Ascending aorta (tissue), 2 donors: Measurements from ENCODE around the gene TNFRSF25. TPM values are rescaled to one million over a fixed set of nuclear protein-coding genes. Genes with fewer than 3 reads are reported as not detected.
"Not testable (repeated sequence)": the region's sequence is repeated elsewhere in the genome, so short reads cannot be mapped to it uniquely, and the experiment has no call there.

ENCODE experiments used
- DNase-seq, 2 donors: peaks; one replicate each; pipeline ENCODE4 v3.0.0-alpha.2; 2019; ENCODE audit warnings: low spot score in 2 of 2
- H3K27ac ChIP-seq, 2 donors: fragments of 200-600 bp; sonication (generic); one replicate each; pipeline ENCODE4 v1.5.1; 2016 to 2017; ENCODE audit warnings: mild to moderate bottlenecking in 1 of 2
- H3K27me3 ChIP-seq: fragments of 200-600 bp; sonication (generic); one replicate; pipeline ENCODE4 v1.5.1; 2017
- H3K36me3 ChIP-seq, 2 donors: fragments of 200-600 bp; sonication (generic); one replicate each; pipeline ENCODE4 v1.5.1; 2016
- H3K4me1 ChIP-seq, 2 donors: fragments of 200-600 bp; sonication (generic); one replicate each; pipeline ENCODE4 v1.5.1; 2016 to 2017; ENCODE audit warnings: mild to moderate bottlenecking in 1 of 2
- H3K4me3 ChIP-seq, 2 donors: fragments of 200-600 bp; sonication (generic); one replicate each; pipeline ENCODE4 v1.5.1; 2016 to 2017; ENCODE audit warnings: mild to moderate bottlenecking in 1 of 2
- H3K9me3 ChIP-seq, 2 donors: fragments of 200-600 bp; sonication (generic); one replicate each; pipeline ENCODE4 v1.5.1; 2016
- intact Hi-C: fragments of 100-400 bp; cut with DNase I; formaldehyde crosslinking; loops from one replicate; pipeline ENCODE4 v1.15.1; 2023
- total RNA-seq: library from RNA; depleted of rRNA; stranded (reverse); fragments of >200 nt; gene quantifications from one replicate; pipeline ENCODE4 v1.1.0, GENCODE V29; 2016
- TF ChIP-seq, protein P1 (sequence below), 3 experiments: fragments of 200-600 bp in 2 of 3; fragments of 450-650 bp in 1 of 3; sonication (generic) in 2 of 3; IDR thresholded peaks; one replicate each; pipeline ENCODE4 v1.5.1; 2016 to 2019; ENCODE audit warnings: antibody characterized with exemption in 3 of 3, mild to moderate bottlenecking in 1 of 3, moderate library complexity in 1 of 3

The TNFRSF25 gene
- total RNA-seq, 1 donor from 2014 or later: 18.0 TPM

DNA sequence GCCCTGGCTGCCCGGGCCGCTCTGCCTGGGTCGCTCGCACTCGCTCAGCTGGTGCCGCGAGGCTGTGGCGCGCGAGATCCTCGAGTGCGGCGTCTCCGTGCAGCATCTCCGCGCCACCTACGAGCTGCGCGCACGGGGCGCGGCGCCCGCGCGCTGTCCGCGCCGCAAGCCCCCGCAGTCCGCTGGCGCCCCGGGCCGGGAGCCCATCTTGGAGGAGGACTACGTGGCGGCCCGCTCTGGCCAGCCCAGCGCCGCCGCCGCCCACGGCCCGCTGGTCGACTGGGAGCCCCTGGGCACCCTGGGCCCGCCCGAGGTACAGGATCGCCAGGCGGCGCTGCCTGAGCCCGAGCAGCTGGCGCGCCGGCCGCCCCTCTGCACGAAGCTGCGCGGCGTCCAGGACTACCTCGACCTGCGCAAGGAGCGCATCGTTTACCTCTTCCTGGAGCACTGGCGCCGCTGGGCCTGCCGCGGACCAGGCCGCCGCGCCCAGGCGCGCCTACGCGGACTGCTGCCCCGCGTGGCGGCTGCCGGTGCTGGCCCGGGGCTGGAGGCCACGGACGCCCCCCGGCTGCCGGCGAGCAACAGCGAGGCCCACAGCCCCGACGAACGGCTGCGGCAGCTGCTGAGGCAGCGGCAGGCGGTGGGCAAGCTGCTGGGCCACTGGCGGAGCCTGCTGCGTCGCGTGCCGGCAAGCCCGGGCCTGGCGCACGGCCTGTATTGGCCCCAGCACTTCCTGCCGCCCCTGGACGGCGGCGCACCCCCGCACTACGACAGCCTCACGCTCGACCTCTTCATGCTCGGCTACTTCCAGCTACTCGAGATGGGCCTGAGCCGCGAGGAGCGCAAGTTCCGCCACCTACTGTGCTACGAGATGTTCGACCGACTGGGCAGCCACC is 10.9 kb downstream of the TNFRSF25 start:
- TF ChIP-seq, protein P1, sequence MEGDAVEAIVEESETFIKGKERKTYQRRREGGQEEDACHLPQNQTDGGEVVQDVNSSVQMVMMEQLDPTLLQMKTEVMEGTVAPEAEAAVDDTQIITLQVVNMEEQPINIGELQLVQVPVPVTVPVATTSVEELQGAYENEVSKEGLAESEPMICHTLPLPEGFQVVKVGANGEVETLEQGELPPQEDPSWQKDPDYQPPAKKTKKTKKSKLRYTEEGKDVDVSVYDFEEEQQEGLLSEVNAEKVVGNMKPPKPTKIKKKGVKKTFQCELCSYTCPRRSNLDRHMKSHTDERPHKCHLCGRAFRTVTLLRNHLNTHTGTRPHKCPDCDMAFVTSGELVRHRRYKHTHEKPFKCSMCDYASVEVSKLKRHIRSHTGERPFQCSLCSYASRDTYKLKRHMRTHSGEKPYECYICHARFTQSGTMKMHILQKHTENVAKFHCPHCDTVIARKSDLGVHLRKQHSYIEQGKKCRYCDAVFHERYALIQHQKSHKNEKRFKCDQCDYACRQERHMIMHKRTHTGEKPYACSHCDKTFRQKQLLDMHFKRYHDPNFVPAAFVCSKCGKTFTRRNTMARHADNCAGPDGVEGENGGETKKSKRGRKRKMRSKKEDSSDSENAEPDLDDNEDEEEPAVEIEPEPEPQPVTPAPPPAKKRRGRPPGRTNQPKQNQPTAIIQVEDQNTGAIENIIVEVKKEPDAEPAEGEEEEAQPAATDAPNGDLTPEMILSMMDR (IDR thresholded peaks at IDR 0.05): no peak
- intact Hi-C loops: no loop called here
- Histone ChIP-seq H3K36me3 (no peaks in the 10 kb centered on the region), H3K9me3 (no peaks in the 10 kb centered on the region), H3K27ac (no peak overlapping the region), H3K4me1 (no peaks in the 10 kb centered on the region), H3K27me3 (peaks cover 13% of the 10 kb centered on the region), H3K4me3 (peak overlapping the region in 1 of 2 donors; percentile 17)
- DNase-seq: no peak

DNA sequence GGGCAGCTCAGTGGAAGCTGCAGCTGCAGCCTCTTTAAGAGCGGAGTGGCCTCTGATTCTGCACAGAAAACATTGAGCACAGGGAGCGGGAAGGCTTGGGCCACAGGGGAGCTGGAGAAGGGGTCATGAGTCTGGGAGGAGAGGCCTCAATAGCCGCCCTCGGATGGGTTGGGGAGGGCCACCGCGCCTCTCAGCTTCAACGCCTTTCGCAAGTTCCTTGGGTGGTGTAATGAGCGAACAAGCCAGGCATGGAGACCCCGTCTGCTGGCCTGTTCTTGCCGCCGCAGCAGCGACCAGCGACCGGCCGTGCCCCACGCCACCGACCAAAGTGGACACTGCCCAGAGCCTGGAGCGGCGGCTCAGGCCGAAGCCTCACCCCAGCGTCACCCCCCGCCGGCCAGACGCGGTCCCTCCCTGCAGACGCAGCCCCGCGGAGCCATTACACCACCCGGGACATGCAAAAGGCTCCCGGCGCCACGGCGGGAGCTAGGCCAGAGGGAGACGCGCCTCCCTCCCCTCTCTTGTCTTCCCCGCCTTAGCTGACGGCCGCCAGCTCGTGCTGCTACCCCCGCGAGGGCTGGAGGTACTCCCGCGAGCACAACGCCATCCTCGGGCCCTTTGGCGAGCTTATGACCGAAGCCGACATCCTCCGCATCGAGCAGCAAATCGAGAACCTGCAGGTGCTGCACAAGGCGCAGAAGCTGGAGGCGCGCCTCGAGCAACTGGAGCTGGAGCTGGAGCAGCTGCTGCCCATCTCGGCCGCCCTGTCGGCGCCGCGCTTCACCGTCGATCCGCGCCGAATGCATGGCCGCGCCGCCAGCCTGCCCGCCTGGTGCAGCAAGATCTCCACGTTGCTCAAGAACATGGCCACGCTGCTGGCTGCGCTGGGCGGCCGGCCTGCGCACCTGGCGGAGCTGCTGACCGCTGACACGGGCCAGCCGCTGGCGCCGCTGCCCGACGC is 11.8 kb downstream of the TNFRSF25 start:
- H3K9me3 ChIP-seq, H3K4me3 ChIP-seq, H3K4me1 ChIP-seq, H3K36me3 ChIP-seq, intact Hi-C loops, DNase-seq, H3K27ac ChIP-seq: not testable (repeated sequence)
- H3K27me3 ChIP-seq: peaks cover 14% of the 10 kb centered on the region

DNA sequence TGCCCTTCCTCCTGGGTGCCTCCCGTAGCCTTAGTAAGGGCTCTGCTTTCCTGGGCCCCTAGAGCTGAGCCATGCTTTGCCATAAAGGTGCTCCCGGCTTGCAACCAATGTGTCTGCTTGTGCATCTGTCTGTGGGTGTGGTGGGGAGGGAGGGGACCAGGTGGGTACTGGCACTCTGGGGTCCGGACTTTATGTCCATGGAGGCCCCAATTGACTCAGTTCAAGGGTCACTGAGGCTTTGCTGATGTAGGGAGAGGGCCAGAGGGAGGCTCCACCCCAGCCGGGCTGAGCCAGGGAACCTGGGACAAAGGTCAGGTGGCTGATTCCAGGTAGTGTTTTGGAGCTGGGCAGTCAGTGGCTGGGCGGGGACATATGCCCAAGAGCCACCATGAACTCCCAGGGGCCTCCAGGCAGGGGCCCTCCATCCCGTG is 15.0 kb downstream of the TNFRSF25 start:
- Histone ChIP-seq H3K27me3 (peaks cover 25% of the 10 kb centered on the region), H3K9me3 (no peaks in the 10 kb centered on the region), H3K36me3 (no peaks in the 10 kb centered on the region), H3K4me3 (no peak overlapping the region), H3K27ac (no peak overlapping the region), H3K4me1 (peaks cover 0 to 3% of the 10 kb centered on the region in 2 donors)
- TF ChIP-seq, protein P1 (IDR thresholded peaks at IDR 0.05): no peak
- no peak for DNase-seq
- intact Hi-C loops: no loop called here

DNA sequence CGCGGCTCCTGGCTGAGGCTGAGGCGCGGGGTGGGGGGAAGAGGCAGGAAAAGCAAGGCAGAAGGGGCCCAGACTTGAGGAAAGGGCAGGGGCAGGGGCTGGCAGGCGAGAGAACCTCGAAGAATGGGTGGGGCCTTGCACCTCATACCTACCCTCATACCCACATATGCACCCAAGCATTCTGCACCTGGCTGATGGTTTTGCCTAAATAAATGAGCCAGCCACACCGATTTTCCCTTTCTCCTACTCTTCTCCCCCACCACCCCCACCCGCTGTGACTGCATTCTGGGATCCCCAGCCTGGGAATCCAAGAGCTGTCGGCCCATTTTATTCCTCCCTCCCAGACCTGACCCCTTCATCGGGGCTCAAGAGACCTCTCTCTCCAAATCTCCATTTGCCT is 15.5 kb downstream of the TNFRSF25 start:
- H3K9me3 ChIP-seq, H3K4me1 ChIP-seq, DNase-seq, H3K4me3 ChIP-seq, H3K36me3 ChIP-seq, intact Hi-C loops, H3K27ac ChIP-seq: not testable (repeated sequence)
- peaks cover 25% of the 10 kb centered on the region for H3K27me3 ChIP-seq

DNA sequence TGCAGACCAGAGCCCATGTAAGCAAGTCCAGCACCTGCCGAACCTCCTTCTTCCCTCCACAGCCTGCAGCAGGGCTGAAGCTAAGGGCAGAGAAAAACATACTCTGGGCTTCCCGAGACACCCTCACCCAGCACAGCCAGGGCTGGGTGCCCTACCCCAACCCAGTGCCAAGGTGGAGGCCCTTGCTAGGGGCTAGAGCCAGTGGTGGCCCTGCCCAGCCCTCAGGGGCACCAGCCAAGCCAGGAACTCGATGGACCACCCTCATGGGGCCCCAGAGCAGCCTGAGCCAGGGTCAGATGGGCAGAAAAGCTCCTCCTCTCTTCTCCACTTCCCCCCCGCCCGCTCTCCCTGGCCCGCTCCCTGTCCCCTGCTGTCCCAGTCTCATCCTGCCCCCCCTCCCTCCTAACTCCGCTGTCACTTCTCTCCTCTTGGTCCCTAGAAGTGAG is 15.9 kb downstream of the TNFRSF25 start:
- peaks cover 0 to 3% of the 10 kb centered on the region in 2 donors for H3K4me1 ChIP-seq
- DNase-seq: no peak
- no peak overlapping the region for H3K27ac ChIP-seq
- no peak overlapping the region for H3K4me3 ChIP-seq
- H3K9me3 ChIP-seq: no peaks in the 10 kb centered on the region
- peaks cover 25% of the 10 kb centered on the region for H3K27me3 ChIP-seq
- TF ChIP-seq, protein P1 (IDR thresholded peaks at IDR 0.05): no peak
- intact Hi-C loops: no loop called here
- no peaks in the 10 kb centered on the region for H3K36me3 ChIP-seq

DNA sequence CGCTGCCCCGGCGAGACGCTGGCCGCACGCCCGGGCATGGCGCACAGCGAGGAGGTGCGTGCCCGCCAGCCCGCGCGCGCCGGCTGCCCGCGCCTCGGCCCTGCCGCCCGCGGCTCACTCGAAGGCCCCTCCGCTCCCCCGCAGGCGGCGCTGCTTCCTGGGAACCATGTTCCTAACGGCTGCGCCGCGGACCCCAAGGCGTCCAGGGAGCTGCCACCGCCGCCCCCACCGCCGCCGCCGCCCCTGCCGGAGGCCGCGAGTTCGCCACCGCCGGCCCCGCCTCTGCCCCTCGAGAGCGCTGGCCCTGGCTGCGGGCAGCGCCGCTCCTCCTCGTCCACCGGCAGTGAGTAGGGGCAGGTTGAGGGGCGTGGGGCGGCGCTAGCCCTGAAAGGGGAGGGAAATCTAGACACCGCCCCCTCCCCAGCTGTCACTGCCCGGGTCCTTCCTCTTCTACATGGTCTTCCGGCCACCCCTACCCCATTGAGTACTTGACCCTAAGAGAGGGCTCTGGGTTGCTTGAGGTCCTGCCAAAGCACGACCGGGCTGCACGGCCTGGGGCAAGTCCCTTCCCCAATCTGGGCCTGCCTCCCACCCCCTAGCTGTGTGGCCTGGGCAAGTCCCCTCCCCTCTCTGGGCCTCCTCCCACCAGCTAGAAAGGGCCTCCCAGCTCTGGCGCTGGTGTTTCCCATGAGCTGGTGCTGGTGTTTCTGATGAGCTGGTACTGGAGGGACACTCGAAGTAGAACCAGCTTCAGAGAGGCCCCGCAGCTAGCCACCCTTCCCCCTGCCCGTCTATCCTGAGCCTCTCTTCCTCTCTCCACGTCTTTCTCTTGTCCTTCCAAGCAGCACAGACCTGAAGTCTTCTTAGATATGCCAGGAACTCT is 17.0 kb downstream of the TNFRSF25 start:
- Histone ChIP-seq H3K27ac (no peak overlapping the region), H3K36me3 (no peaks in the 10 kb centered on the region), H3K4me1 (peaks cover 0 to 3% of the 10 kb centered on the region in 2 donors), H3K9me3 (no peaks in the 10 kb centered on the region), H3K27me3 (peaks cover 25% of the 10 kb centered on the region), H3K4me3 (peak overlapping the region; percentile 2 to 58)
- TF ChIP-seq, protein P1 (IDR thresholded peaks at IDR 0.05): no peak
- intact Hi-C loops: no loop called here
- no peak for DNase-seq
